ENCODE data around the gene TMCC1.

Gene TMCC1

DNA sequence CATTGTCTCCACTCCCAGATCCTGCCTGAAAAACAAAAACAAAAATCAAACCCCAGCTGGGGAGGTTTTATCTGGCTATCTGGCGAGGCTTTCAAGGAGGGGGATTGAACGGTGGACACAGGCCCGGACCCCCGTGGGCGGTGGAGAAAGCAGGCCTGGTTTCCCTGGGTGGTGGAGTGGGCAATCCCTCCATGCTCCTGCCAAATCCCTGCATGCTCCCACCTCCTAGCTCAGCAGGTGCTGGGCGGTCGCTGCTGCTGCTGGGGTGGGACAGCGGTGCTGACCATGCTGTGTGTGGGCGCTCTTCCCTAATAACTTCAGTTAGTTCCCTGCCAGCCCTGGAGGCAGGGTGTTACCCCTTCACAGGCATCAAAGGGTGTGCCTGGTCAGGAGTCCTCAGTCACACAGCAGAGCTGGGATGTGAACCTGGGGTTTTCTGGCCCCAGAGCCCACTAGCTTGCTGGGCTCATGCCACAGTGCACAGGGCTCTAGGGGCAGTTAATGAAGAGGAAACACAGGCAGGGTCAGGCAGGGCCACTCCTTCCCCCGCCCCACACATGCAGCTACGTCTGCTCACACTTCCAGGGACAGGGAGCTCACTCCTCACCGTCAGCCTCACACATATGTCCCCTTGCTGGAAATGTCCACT, 271.2 kb downstream of the TMCC1 start:
- Histone ChIP-seq H3K4me3 (ENCODE audit: low read length, poor library complexity, severe bottlenecking) (no peak overlapping the region), H3K79me2 (ENCODE audit: insufficient read depth, low read length) (no peaks in the 10 kb centered on the region), H3K9me2 (replicated peaks; ENCODE audit: low read depth, low read length) (no peaks in the 10 kb centered on the region), H3K27me3 (ENCODE audit: insufficient read depth, low read length, poor library complexity, severe bottlenecking) (no peaks in the 10 kb centered on the region), H3K36me3 (ENCODE audit: insufficient read depth, low read length) (no peaks in the 10 kb centered on the region), H2AFZ (ENCODE audit: low read length) (no peak overlapping the region), H3K4me1 (ENCODE audit: insufficient read depth, low read length, poor library complexity, severe bottlenecking) (peaks cover 22% of the 10 kb centered on the region), H4K20me1 (ENCODE audit: insufficient read depth, low read length, poor library complexity, severe bottlenecking) (no peaks in the 10 kb centered on the region), H3F3A (ENCODE audit: low read depth) (no peaks in the 10 kb centered on the region), H3K9ac (ENCODE audit: low read depth, low read length, poor library complexity, severe bottlenecking) (no peak overlapping the region), H3K9me3 (ENCODE audit: insufficient read depth, low read depth, low read length) (no peaks in the 10 kb centered on the region), H3K4me2 (ENCODE audit: low read depth, low read length, poor library complexity, severe bottlenecking) (no peak overlapping the region)
- TF ChIP-seq, protein P1, sequence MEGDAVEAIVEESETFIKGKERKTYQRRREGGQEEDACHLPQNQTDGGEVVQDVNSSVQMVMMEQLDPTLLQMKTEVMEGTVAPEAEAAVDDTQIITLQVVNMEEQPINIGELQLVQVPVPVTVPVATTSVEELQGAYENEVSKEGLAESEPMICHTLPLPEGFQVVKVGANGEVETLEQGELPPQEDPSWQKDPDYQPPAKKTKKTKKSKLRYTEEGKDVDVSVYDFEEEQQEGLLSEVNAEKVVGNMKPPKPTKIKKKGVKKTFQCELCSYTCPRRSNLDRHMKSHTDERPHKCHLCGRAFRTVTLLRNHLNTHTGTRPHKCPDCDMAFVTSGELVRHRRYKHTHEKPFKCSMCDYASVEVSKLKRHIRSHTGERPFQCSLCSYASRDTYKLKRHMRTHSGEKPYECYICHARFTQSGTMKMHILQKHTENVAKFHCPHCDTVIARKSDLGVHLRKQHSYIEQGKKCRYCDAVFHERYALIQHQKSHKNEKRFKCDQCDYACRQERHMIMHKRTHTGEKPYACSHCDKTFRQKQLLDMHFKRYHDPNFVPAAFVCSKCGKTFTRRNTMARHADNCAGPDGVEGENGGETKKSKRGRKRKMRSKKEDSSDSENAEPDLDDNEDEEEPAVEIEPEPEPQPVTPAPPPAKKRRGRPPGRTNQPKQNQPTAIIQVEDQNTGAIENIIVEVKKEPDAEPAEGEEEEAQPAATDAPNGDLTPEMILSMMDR (conservative IDR thresholded peaks at IDR 0.05; ENCODE audit: low read length) = no peak
- TF ChIP-seq EZH2phosphoT487 (IDR thresholded peaks at IDR 0.05; ENCODE audit: borderline replicate concordance) = no peak

DNA sequence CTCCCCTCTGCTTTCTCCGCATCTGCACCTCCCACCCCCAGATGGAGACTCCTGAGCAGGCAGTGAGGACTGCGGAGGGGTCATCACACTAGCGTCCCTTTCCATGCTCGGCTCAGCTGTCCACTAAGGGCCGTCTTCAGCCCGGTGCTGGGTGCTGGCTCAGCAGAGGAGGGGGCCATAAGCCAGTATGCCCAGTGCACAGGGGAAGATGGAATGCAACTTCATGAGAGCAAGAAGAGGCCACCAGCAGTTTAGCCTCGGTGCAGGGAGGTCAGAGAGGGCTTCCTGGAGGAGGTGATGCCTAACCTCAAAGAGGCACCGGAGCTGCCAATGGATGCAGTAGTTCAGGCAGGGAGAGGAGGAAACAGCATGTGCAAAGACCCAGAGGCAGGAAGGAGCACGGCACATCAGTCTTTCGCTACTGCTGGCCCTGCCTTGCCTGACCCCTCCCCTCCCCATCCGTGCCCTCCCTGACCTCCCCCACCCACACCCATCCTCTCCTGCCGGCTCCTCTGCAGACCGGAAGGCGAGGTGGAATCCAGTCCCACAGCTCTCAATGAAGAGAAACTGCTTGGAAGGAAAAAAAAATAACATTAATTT, 271.8 kb downstream of the TMCC1 start:
- Histone ChIP-seq H3K9ac (ENCODE audit: low read depth, low read length, poor library complexity, severe bottlenecking) (no peak overlapping the region), H2AFZ (ENCODE audit: low read length) (no peak overlapping the region), H3K4me1 (ENCODE audit: insufficient read depth, low read length, poor library complexity, severe bottlenecking) (peaks cover 22% of the 10 kb centered on the region), H3K4me3 (ENCODE audit: low read length, poor library complexity, severe bottlenecking) (no peak overlapping the region), H4K20me1 (ENCODE audit: insufficient read depth, low read length, poor library complexity, severe bottlenecking) (no peaks in the 10 kb centered on the region), H3F3A (ENCODE audit: low read depth) (no peaks in the 10 kb centered on the region), H3K4me2 (ENCODE audit: low read depth, low read length, poor library complexity, severe bottlenecking) (no peak overlapping the region), H3K9me3 (ENCODE audit: insufficient read depth, low read depth, low read length) (no peaks in the 10 kb centered on the region), H3K27me3 (ENCODE audit: insufficient read depth, low read length, poor library complexity, severe bottlenecking) (no peaks in the 10 kb centered on the region), H3K79me2 (ENCODE audit: insufficient read depth, low read length) (no peaks in the 10 kb centered on the region), H3K36me3 (ENCODE audit: insufficient read depth, low read length) (no peaks in the 10 kb centered on the region), H3K9me2 (replicated peaks; ENCODE audit: low read depth, low read length) (no peaks in the 10 kb centered on the region)
- TF ChIP-seq, protein P1 (conservative IDR thresholded peaks at IDR 0.05; ENCODE audit: low read length) = no peak
- TF ChIP-seq EZH2phosphoT487 (IDR thresholded peaks at IDR 0.05; ENCODE audit: borderline replicate concordance) = no peak

DNA sequence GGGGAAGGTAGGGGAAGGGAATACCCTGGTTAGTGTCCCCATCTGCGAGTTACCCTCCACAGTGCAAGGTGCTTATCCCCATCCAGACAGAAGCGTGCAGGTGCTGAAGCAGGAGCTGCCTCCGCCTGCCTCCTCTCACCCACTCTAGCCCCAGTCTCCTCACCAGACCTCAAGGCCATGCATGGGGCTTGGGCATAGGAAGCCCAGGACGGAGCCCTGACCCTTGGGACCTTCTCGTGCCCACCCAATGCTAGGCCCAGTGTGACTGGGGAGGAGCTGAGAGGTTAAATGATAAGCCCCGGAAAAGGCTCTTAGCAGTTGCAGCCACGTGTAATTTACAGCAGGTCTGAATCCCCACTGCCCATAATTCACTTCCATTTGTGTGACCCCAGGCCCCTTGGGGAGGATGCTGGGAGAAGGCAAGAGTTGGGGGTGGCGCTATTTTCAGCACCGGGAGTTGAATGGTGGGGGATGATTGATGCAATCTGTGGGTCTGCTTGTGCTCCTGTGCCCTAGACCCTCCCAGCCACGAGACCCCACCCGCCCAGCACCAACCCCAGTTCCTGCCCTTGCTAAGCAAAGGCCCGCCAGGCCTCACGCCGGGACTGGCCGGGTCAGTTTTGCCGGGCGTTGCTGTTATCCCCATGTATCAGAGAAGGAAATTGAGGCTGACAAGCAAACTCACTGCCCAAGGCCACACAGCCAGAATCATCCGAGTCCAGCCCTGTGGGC, 272.5 kb downstream of the TMCC1 start:
- H2AFZ ChIP-seq (ENCODE audit: low read length) = no peak overlapping the region
- no peak overlapping the region for H3K4me2 ChIP-seq (ENCODE audit: low read depth, low read length, poor library complexity, severe bottlenecking)
- no peak overlapping the region for H3K9ac ChIP-seq (ENCODE audit: low read depth, low read length, poor library complexity, severe bottlenecking)
- no peaks in the 10 kb centered on the region for H3K9me3 ChIP-seq (ENCODE audit: insufficient read depth, low read depth, low read length)
- H3K79me2 ChIP-seq (ENCODE audit: insufficient read depth, low read length) = no peaks in the 10 kb centered on the region
- H3K4me1 ChIP-seq (ENCODE audit: insufficient read depth, low read length, poor library complexity, severe bottlenecking) = peaks cover 16% of the 10 kb centered on the region
- no peaks in the 10 kb centered on the region for H3K36me3 ChIP-seq (ENCODE audit: insufficient read depth, low read length)
- H4K20me1 ChIP-seq (ENCODE audit: insufficient read depth, low read length, poor library complexity, severe bottlenecking) = no peaks in the 10 kb centered on the region
- no peak overlapping the region for H3K4me3 ChIP-seq (ENCODE audit: low read length, poor library complexity, severe bottlenecking)
- no peaks in the 10 kb centered on the region for H3K27me3 ChIP-seq (ENCODE audit: insufficient read depth, low read length, poor library complexity, severe bottlenecking)
- H3F3A ChIP-seq (ENCODE audit: low read depth) = no peaks in the 10 kb centered on the region
- no peaks in the 10 kb centered on the region for H3K9me2 ChIP-seq (replicated peaks; ENCODE audit: low read depth, low read length)
- TF ChIP-seq, protein P1 (conservative IDR thresholded peaks at IDR 0.05; ENCODE audit: low read length) = no peak
